Thyroid gland (tissue), 4 donors: Measurements from ENCODE around the gene DEPP1. TPM values are rescaled to one million over a fixed set of nuclear protein-coding genes. Genes with fewer than 3 reads are reported as not detected.

Source experiments
- DNase-seq, 2 donors: peaks; one replicate each; pipeline ENCODE4 v3.0.0-alpha.2; 2019
- H3K27ac ChIP-seq, 3 donors: fragments of 200-600 bp; sonication (generic); 1 replicate in 2 of 3; 2 replicates in 1 of 3; pipeline ENCODE4 v1.5.1; 2016 to 2019; ENCODE audit warnings: mild to moderate bottlenecking in 1 of 3, moderate library complexity in 1 of 3
- H3K27me3 ChIP-seq: fragments of 200-600 bp; sonication (generic); one replicate; pipeline ENCODE4 v1.5.1; 2019
- H3K36me3 ChIP-seq, 2 donors: fragments of 200-600 bp; sonication (generic); one replicate each; pipeline ENCODE4 v1.5.1; 2016 to 2019
- H3K4me1 ChIP-seq, 2 donors: fragments of 200-600 bp; sonication (generic); one replicate each; pipeline ENCODE4 v1.5.1; 2017 to 2019
- H3K4me3 ChIP-seq, 3 donors: fragments of 200-600 bp; sonication (generic); replicated peaks in 1 of 3; 1 replicate in 2 of 3; 2 replicates in 1 of 3; pipeline ENCODE4 v1.5.1; 2016; ENCODE audit warnings: mild to moderate bottlenecking in 1 of 3
- H3K9me3 ChIP-seq: fragments of 200-600 bp; sonication (generic); one replicate; pipeline ENCODE4 v1.5.1; 2017
- CTCF ChIP-seq, 6 experiments: fragments of 200-600 bp in 3 of 6; fragments of 450-650 bp in 3 of 6; sonication (generic) in 3 of 6; IDR thresholded peaks; one replicate each; pipeline ENCODE4 v1.5.1; 2016 to 2019; ENCODE audit warnings: antibody characterized with exemption in 6 of 6, mild to moderate bottlenecking in 2 of 6, inconsistent platforms in 1 of 6, moderate library complexity in 1 of 6
- POLR2A ChIP-seq, 2 donors: fragments of 450-650 bp; IDR thresholded peaks; one replicate each; pipeline ENCODE4 v1.6.1; 2017; ENCODE audit warnings: antibody characterized with exemption in 2 of 2, mild to moderate bottlenecking in 2 of 2, moderate library complexity in 1 of 2
- WGBS, 2 donors: methylation state at CpG; one replicate each; pipeline ENCODE4 v1.1.5; 2017; 5-methylcytosine and 5-hydroxymethylcytosine counted together
- intact Hi-C: fragments of 100-400 bp; cut with DNase I; formaldehyde crosslinking; loops from one replicate; pipeline ENCODE4 v1.15.1; 2023
- total RNA-seq, 4 donors: library from RNA; depleted of rRNA; stranded (reverse); fragments of >200 nt; gene quantifications; one replicate each; pipeline ENCODE4 v1.2.3, GENCODE V29; 2016

DEPP1 gene
- total RNA-seq, 4 donors from 2014 or later = 45.1 to 518 (median 182) TPM

- Histone ChIP-seq H3K27ac (peak overlapping the region in 2 of 3 donors; percentile 91 to 92), H3K4me1 (peaks cover 27 to 84% of the 10 kb centered on the region in 2 donors), H3K27me3 (no peaks in the 10 kb centered on the region), H3K36me3 (peaks cover 43 to 46% of the 10 kb centered on the region in 2 donors), H3K4me3 (no peak overlapping the region), H3K9me3 (no peaks in the 10 kb centered on the region)
- TF ChIP-seq CTCF (IDR thresholded peaks at IDR 0.05) (no peak), POLR2A (IDR thresholded peaks at IDR 0.05) (no peak)
- no peak for DNase-seq
- intact Hi-C loops = no loop called here
- 86 to 90% methylated on average over 11 of the region's 11 CpGs for WGBS, 2 donors
Measured at GRCh38 chr10:44993922-44994751, 15.5 kb upstream of the DEPP1 start.

GRCh38 chr10:44993226-44993921, 14.8 kb upstream of the DEPP1 start:
- intact Hi-C loops = no loop called here
- TF ChIP-seq CTCF (IDR thresholded peaks at IDR 0.05) (no peak), POLR2A (IDR thresholded peaks at IDR 0.05) (no peak)
- WGBS, 2 donors = 90 to 97% methylated on average over 9 to 14 of the region's 14 CpGs
- peaks cover 27 to 77% of the 10 kb centered on the region in 2 donors for H3K4me1 ChIP-seq
- peaks cover 51% of the 10 kb centered on the region in 2 donors for H3K36me3 ChIP-seq
- H3K27ac ChIP-seq = peak overlapping the region in 1 of 3 donors; percentile 14
- DNase-seq = peak in 1 of 2 donors; percentile 3
- no peaks in the 10 kb centered on the region for H3K9me3 ChIP-seq
- no peak overlapping the region for H3K4me3 ChIP-seq
- no peaks in the 10 kb centered on the region for H3K27me3 ChIP-seq

- Histone ChIP-seq H3K27me3 (no peaks in the 10 kb centered on the region), H3K36me3 (peaks cover 53 to 54% of the 10 kb centered on the region in 2 donors), H3K4me1 (peaks cover 27 to 76% of the 10 kb centered on the region in 2 donors), H3K4me3 (no peak overlapping the region), H3K9me3 (no peaks in the 10 kb centered on the region), H3K27ac (peak overlapping the region in 1 of 3 donors; percentile 36)
- intact Hi-C loops = no loop called here
- no peak for TF ChIP-seq CTCF (IDR thresholded peaks at IDR 0.05)
- TF ChIP-seq POLR2A (IDR thresholded peaks at IDR 0.05) = no peak
- DNase-seq = peak in 1 of 2 donors; percentile 2
- WGBS, 2 donors = 95 to 98% methylated on average over 8 of the region's 8 CpGs
Measured at GRCh38 chr10:44992732-44993225, 14.2 kb upstream of the DEPP1 start.

GRCh38 chr10:44992070-44992731, 13.6 kb upstream of the DEPP1 start:
- DNase-seq = peak in 1 of 2 donors; percentile 4
- H3K4me1 ChIP-seq = peaks cover 22 to 76% of the 10 kb centered on the region in 2 donors
- peak overlapping the region in 1 of 3 donors; percentile 36 for H3K27ac ChIP-seq
- peaks cover 55 to 59% of the 10 kb centered on the region in 2 donors for H3K36me3 ChIP-seq
- TF ChIP-seq POLR2A (IDR thresholded peaks at IDR 0.05) = no peak
- no peak for TF ChIP-seq CTCF (IDR thresholded peaks at IDR 0.05)
- no peak overlapping the region for H3K4me3 ChIP-seq
- no peaks in the 10 kb centered on the region for H3K27me3 ChIP-seq
- no peaks in the 10 kb centered on the region for H3K9me3 ChIP-seq
- WGBS, 2 donors = 73 to 88% methylated on average over 4 to 7 of the region's 11 CpGs
- intact Hi-C loops = no loop called here
